ENCODE results near the gene IQSEC1. TPM values are rescaled to one million over a fixed set of nuclear protein-coding genes. Genes with fewer than 3 reads are reported as not detected.

Gene IQSEC1
- total RNA-seq, 1 experiment from 2014 or later, result 28.1 TPM

GRCh38 chr3:12884186-12884680, 189.0 kb downstream of the IQSEC1 start:
- no peak overlapping the region for H2AFZ ChIP-seq (ENCODE audit: low read depth, low read length, poor library complexity, severe bottlenecking)
- ATAC-seq (peak; percentile 42; the same call in 1 of the 2 replicates), DNase-seq (ENCODE audit: low read depth, low spot score) (no peak)
- intact Hi-C loops (cut with micrococcal nuclease), result no loop called here
- ChIA-PET CTCF (no interaction called here), POLR2A (no interaction called here), RAD21 (ENCODE audit: low non-redundant PET in 1 of 2, low total read pairs in 2 of 2, uncharacterized antibody in 2 of 2, unreplicated experiment in 2 of 2) (no interaction called here)
- H3K9ac ChIP-seq (ENCODE audit: low read length), result no peak overlapping the region
- H3K4me1 ChIP-seq (ENCODE audit: control insufficient read depth in 1 of 2, insufficient read depth in 2 of 2, low read length in 2 of 2), result no peaks in the 10 kb centered on the region
- no peak for TF ChIP-seq SIN3A (IDR thresholded peaks at IDR 0.05; ENCODE audit: low read depth)
- TF ChIP-seq RAD21 (IDR thresholded peaks at IDR 0.05; ENCODE audit: low read depth), result no peak
- no peak for TF ChIP-seq CBX3 (IDR thresholded peaks at IDR 0.05; ENCODE audit: low read depth)
- no peak for TF ChIP-seq ZFX (IDR thresholded peaks at IDR 0.05)
- no peak for TF ChIP-seq EGR1 (IDR thresholded peaks at IDR 0.05; ENCODE audit: low read depth)
- TF ChIP-seq ZBTB33 (IDR thresholded peaks at IDR 0.05; ENCODE audit: extremely low read depth, insufficient replicate concordance, low read length), result no peak
- no peak for TF ChIP-seq CTCF (IDR thresholded peaks at IDR 0.05 in 2 of 3, conservative IDR thresholded peaks at IDR 0.05 in 1 of 3; ENCODE audit: borderline replicate concordance in 1 of 3, insufficient read depth in 1 of 3, low read depth in 2 of 3, low read length in 2 of 3)
- TF ChIP-seq TCF7L2 (IDR thresholded peaks at IDR 0.05; ENCODE audit: borderline replicate concordance, extremely low read depth, insufficient read depth, insufficient read length), result no peak
- TF ChIP-seq CEBPB (IDR thresholded peaks at IDR 0.05; ENCODE audit: low read depth), result no peak
- no peak for TF ChIP-seq POLR2A (IDR thresholded peaks at IDR 0.05; ENCODE audit: borderline replicate concordance, extremely low read depth, insufficient read depth, insufficient read length)
- TF ChIP-seq MAX (IDR thresholded peaks at IDR 0.05), result no peak
- H3K27ac ChIP-seq (ENCODE audit: low read depth, low read length), result no peak overlapping the region
- no TSS peak for BruUV-seq (replicated peaks)
- no peak overlapping the region for H3K4me2 ChIP-seq (ENCODE audit: low read length)
- no peaks in the 10 kb centered on the region for H3K79me2 ChIP-seq (ENCODE audit: insufficient read depth, low read length)
- H4K20me1 ChIP-seq (ENCODE audit: insufficient read depth), result no peaks in the 10 kb centered on the region
- H3K4me3 ChIP-seq (replicated peaks in 1 of 2; ENCODE audit: low read depth in 1 of 2, low read length in 2 of 2), result no peak overlapping the region
- peaks cover 19% of the 10 kb centered on the region for H3K27me3 ChIP-seq (ENCODE audit: insufficient read depth, low read length)
- no peaks in the 10 kb centered on the region for H3K36me3 ChIP-seq (ENCODE audit: control insufficient read depth in 1 of 2, insufficient read depth in 2 of 2, low read length in 2 of 2)
- no peaks in the 10 kb centered on the region for H3K9me2 ChIP-seq (ENCODE audit: insufficient read depth)
- no peaks in the 10 kb centered on the region for H3K9me3 ChIP-seq (ENCODE audit: control insufficient read depth in 1 of 2, insufficient read depth in 1 of 2, low read depth in 1 of 2, low read length in 2 of 2)
